Kidney epithelial cell (primary cell): ENCODE measurements around the gene TNIP1. TPM values are rescaled to one million over a fixed set of nuclear protein-coding genes. Genes with fewer than 3 reads are reported as not detected.

ENCODE experiments used
- DNase-seq: peaks from one replicate; pipeline ENCODE4 v3.0.0-alpha.2; 2010; ENCODE audit warnings: low read depth
- H3K27me3 ChIP-seq: 2 replicates; pipeline ENCODE4 v1.6.0; 2011; ENCODE audit warnings: low read length; ENCODE audit not compliant: control insufficient read depth, insufficient read depth
- H3K36me3 ChIP-seq: 2 replicates; pipeline ENCODE4 v1.5.1; 2011; ENCODE audit warnings: low read length; ENCODE audit not compliant: control insufficient read depth, insufficient read depth
- H3K4me3 ChIP-seq: 2 replicates; pipeline ENCODE4 v1.5.1; 2011; ENCODE audit warnings: low read depth, mild to moderate bottlenecking, control low read depth, low read length
- CTCF ChIP-seq: IDR thresholded peaks from 2 replicates; pipeline ENCODE4 v1.5.1; 2011; ENCODE audit warnings: mild to moderate bottlenecking, moderate library complexity, low read length, control low read depth, inconsistent platforms; ENCODE audit not compliant: insufficient read depth, poor library complexity, severe bottlenecking
- total RNA-seq: library from RNA; depleted of rRNA; stranded (reverse); fragments of >200 nt; gene quantifications from 2 replicates; pipeline ENCODE4 v1.2.3, GENCODE V29; 2015

TNIP1 gene
- total RNA-seq, 1 donor from 2014 or later = 454 TPM

GRCh38 chr5:151038801-151039238 lies 42.0 kb downstream of the TNIP1 start:
- Histone ChIP-seq H3K36me3 (peaks cover 8% of the 10 kb centered on the region), H3K4me3 (no peak overlapping the region), H3K27me3 (no peaks in the 10 kb centered on the region)
- DNase-seq = no peak
- TF ChIP-seq CTCF = no peak

GRCh38 chr5:151038412-151038745 lies 42.5 kb downstream of the TNIP1 start:
- peaks cover 8% of the 10 kb centered on the region for H3K36me3 ChIP-seq
- no peaks in the 10 kb centered on the region for H3K27me3 ChIP-seq
- no peak for TF ChIP-seq CTCF
- no peak overlapping the region for H3K4me3 ChIP-seq
- DNase-seq = no peak

GRCh38 chr5:151037561-151038411 lies 43.0 kb downstream of the TNIP1 start:
- Histone ChIP-seq H3K27me3 (no peaks in the 10 kb centered on the region), H3K36me3 (peaks cover 8% of the 10 kb centered on the region), H3K4me3 (no peak overlapping the region)
- TF ChIP-seq CTCF = no peak
- no peak for DNase-seq

- peaks cover 9% of the 10 kb centered on the region for H3K36me3 ChIP-seq
- DNase-seq = no peak
- H3K4me3 ChIP-seq = no peak overlapping the region
- H3K27me3 ChIP-seq = no peaks in the 10 kb centered on the region
- TF ChIP-seq CTCF = no peak
Measured at GRCh38 chr5:151036556-151036955, 44.3 kb downstream of the TNIP1 start.

- Histone ChIP-seq H3K4me3 (no peak overlapping the region), H3K27me3 (no peaks in the 10 kb centered on the region), H3K36me3 (peaks cover 9% of the 10 kb centered on the region)
- TF ChIP-seq CTCF = no peak
- DNase-seq = no peak
Measured at GRCh38 chr5:151034422-151035379, 46.1 kb downstream of the TNIP1 start.
